ENCODE results near the gene PQBP1.

DNA sequence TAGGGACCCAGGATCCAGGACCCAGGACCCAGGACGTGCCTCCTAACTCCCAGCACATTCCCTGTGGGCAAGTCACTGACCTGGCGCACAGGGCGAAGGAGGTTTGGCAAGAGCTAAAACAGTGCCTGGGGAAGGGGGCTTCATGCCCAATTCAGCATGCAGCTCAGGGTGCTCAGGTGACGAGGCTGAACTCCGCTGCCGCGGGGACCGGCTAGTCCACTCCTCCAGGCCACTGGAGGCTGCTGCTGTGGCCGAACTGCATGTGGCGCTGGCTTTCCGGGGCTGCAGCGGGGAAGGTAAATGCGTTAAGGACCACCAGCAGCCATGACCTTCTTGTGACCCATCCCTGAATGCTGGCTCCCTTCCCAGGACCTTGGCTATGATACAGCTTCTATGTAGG, 26.0 kb downstream of the PQBP1 start:
- TF ChIP-seq, protein P1, sequence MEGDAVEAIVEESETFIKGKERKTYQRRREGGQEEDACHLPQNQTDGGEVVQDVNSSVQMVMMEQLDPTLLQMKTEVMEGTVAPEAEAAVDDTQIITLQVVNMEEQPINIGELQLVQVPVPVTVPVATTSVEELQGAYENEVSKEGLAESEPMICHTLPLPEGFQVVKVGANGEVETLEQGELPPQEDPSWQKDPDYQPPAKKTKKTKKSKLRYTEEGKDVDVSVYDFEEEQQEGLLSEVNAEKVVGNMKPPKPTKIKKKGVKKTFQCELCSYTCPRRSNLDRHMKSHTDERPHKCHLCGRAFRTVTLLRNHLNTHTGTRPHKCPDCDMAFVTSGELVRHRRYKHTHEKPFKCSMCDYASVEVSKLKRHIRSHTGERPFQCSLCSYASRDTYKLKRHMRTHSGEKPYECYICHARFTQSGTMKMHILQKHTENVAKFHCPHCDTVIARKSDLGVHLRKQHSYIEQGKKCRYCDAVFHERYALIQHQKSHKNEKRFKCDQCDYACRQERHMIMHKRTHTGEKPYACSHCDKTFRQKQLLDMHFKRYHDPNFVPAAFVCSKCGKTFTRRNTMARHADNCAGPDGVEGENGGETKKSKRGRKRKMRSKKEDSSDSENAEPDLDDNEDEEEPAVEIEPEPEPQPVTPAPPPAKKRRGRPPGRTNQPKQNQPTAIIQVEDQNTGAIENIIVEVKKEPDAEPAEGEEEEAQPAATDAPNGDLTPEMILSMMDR (IDR thresholded peaks at IDR 0.05), result no peak
- TF ChIP-seq POLR2A (IDR thresholded peaks at IDR 0.05), result no peak
